A549 (cell line): ENCODE measurements around the gene HDAC1. TPM values are rescaled to one million over a fixed set of nuclear protein-coding genes. Genes with fewer than 3 reads are reported as not detected.
A peak's percentile ranks its signal among the peaks of the same experiment; 100 is the strongest.

Source experiments
- ATAC-seq, 2 experiments: fragments of 200-7000 bp in 1 of 2; fragments of >200 bp in 1 of 2; cut with Nextera tagmentation in 1 of 2; cut with Tn5 transposase in 1 of 2; 3 replicates each; pipeline versions ENCODE4 v1.8.0 to v1.9.1; 2018 to 2020; ENCODE audit warnings: mild to moderate bottlenecking in 1 of 2, moderate library complexity in 1 of 2
- CTCF ChIA-PET: fragments of 300-600 bp; sonication (Branson Sonifier 250); formaldehyde crosslinking; extraction: SDS; loops from one replicate; lab custom pipeline; 2021; ENCODE audit warnings: antibody characterized with exemption, inconsistent platforms; lab: Yijun Ruan, JAX
- POLR2A ChIA-PET: fragments of 350-600 bp; formaldehyde crosslinking; extraction: SDS; loops from one replicate; lab custom pipeline; 2021; ENCODE audit warnings: antibody characterized with exemption, inconsistent platforms; lab: Yijun Ruan, JAX
- DNase-seq, 2 experiments: peaks; one replicate each; pipeline versions ENCODE4 v3.0.0 to v3.0.0-alpha.2; 2011 to 2016; ENCODE audit warnings: low read depth in 1 of 2, low spot score in 1 of 2
- FAIRE-seq: peaks from 2 replicates; lab custom pipeline; 2011; peaks lifted over from hg19 to GRCh38; lab: Jason Lieb, UNC
- H3K27ac ChIP-seq, 2 experiments: fragments of >200 bp; sonication (Bioruptor Twin); formaldehyde crosslinking; 3 replicates each; pipeline ENCODE4 v1.5.1; 2016 to 2017
- H3K4me1 ChIP-seq: fragments of >200 bp; sonication (Bioruptor Twin); formaldehyde crosslinking; 3 replicates; pipeline ENCODE4 v1.6.1; 2016
- H3K4me2 ChIP-seq: fragments of >200 bp; sonication (Bioruptor Twin); formaldehyde crosslinking; 3 replicates; pipeline ENCODE4 v1.6.1; 2016
- H3K4me3 ChIP-seq: fragments of >200 bp; sonication (Bioruptor Twin); formaldehyde crosslinking; 3 replicates; pipeline ENCODE4 v1.5.1; 2016
- H3K9me3 ChIP-seq: fragments of >200 bp; sonication (Bioruptor Twin); formaldehyde crosslinking; 3 replicates; pipeline ENCODE4 v1.6.1; 2016
- CHD2 ChIP-seq: fragments of 150-350 bp; IDR thresholded peaks from 2 replicates; pipeline ENCODE4 v1.6.1; 2014; ENCODE audit warnings: low read length; ENCODE audit not compliant: partially characterized antibody
- EHMT2 ChIP-seq: fragments of 200-600 bp; sonication (generic); IDR thresholded peaks from 2 replicates; pipeline ENCODE4 v1.6.1; 2016; ENCODE audit warnings: antibody characterized with exemption, low read depth, mild to moderate bottlenecking, moderate library complexity
- ESRRA ChIP-seq: fragments of 150-350 bp; IDR thresholded peaks from 2 replicates; pipeline ENCODE4 v1.6.1; 2014; ENCODE audit warnings: mild to moderate bottlenecking, low read length, borderline replicate concordance
- FOSB ChIP-seq: fragments of 250-450 bp; sonication (Bioruptor Pico); IDR thresholded peaks from 2 replicates; pipeline ENCODE4 v1.5.0; 2020; ENCODE audit warnings: mild to moderate bottlenecking, moderate library complexity
- FOXS1 ChIP-seq: fragments of 250-450 bp; sonication (Bioruptor Pico); IDR thresholded peaks from 2 replicates; pipeline ENCODE4 v1.5.0; 2020; ENCODE audit warnings: mild to moderate bottlenecking, moderate library complexity
- HDAC2 ChIP-seq: fragments of 200-600 bp; sonication (generic); IDR thresholded peaks from 2 replicates; pipeline ENCODE4 v1.6.1; 2016
- JUN ChIP-seq, 2 experiments: fragments of >200 bp; sonication (Bioruptor Twin); formaldehyde crosslinking; IDR thresholded peaks; 2 replicates in 1 of 2; 3 replicates in 1 of 2; pipeline ENCODE4 v1.6.1; 2016 to 2017
- KDM1A ChIP-seq: fragments of 200-600 bp; sonication (generic); IDR thresholded peaks from 2 replicates; pipeline ENCODE4 v1.6.1; 2016; ENCODE audit warnings: low read depth, mild to moderate bottlenecking
- MAZ ChIP-seq: fragments of 150-350 bp; IDR thresholded peaks from 2 replicates; pipeline ENCODE4 v1.6.1; 2014; ENCODE audit warnings: antibody characterized with exemption, low read depth, low read length, borderline replicate concordance
- MYC ChIP-seq: IDR thresholded peaks from 2 replicates; pipeline ENCODE4 v1.6.1; 2012; ENCODE audit warnings: mild to moderate bottlenecking, inconsistent platforms, low read length, improper control_type of control experiment, borderline replicate concordance
- RAD21 ChIP-seq, 2 experiments: fragments of >200 bp in 1 of 2; sonication (Bioruptor Twin) in 1 of 2; formaldehyde crosslinking in 1 of 2; IDR thresholded peaks in 1 of 2; conservative IDR thresholded peaks in 1 of 2; 2 replicates in 1 of 2; 3 replicates in 1 of 2; pipeline ENCODE4 v1.6.1; 2012 to 2018; ENCODE audit warnings: inconsistent platforms in 1 of 2
- SMC3 ChIP-seq: fragments of >200 bp; sonication (Bioruptor Twin); formaldehyde crosslinking; IDR thresholded peaks from 3 replicates; pipeline ENCODE4 v1.6.1; 2018; ENCODE audit warnings: inconsistent platforms
- SREBF2 ChIP-seq: fragments of 450-650 bp; IDR thresholded peaks from 2 replicates; pipeline ENCODE4 v1.6.1; 2014; ENCODE audit warnings: mild to moderate bottlenecking, moderate library complexity
- TFCP2L1 ChIP-seq: fragments of 250-450 bp; sonication (Bioruptor Pico); IDR thresholded peaks from 2 replicates; pipeline ENCODE4 v1.5.0; 2021; ENCODE audit warnings: mild to moderate bottlenecking
- ZC3H11A ChIP-seq: fragments of 450-650 bp; IDR thresholded peaks from 2 replicates; pipeline ENCODE4 v1.6.1; 2014; ENCODE audit warnings: antibody characterized with exemption, mild to moderate bottlenecking
- ZFP36 ChIP-seq: fragments of 450-650 bp; IDR thresholded peaks from 2 replicates; pipeline ENCODE4 v1.6.1; 2014; ENCODE audit warnings: borderline replicate concordance; ENCODE audit not compliant: partially characterized antibody
- ZNF302 ChIP-seq: fragments of 250-450 bp; sonication (Bioruptor Pico); IDR thresholded peaks from 2 replicates; pipeline ENCODE4 v1.9.0; 2021; ENCODE audit warnings: inconsistent platforms, mild to moderate bottlenecking, moderate library complexity
- WGBS: methylation state at CpG from one replicate; pipeline ENCODE4 v1.1.6; 2017; ENCODE audit errors: missing lambda C conversion rate; 5-methylcytosine and 5-hydroxymethylcytosine counted together
- polyA plus RNA-seq, 4 experiments: library from polyadenylated mRNA; depleted of rRNA in 3 of 4; stranded (reverse); fragments of >200 nt; fragmentation: RNase III in 1 of 4; extraction: RNeasy Plus Mini Kit Qiagen cat#74134 plus additional on column Dnase treatment in 1 of 4; gene quantifications; 2 replicates in 3 of 4; 3 replicates in 1 of 4; pipeline ENCODE4 v1.2.3, GENCODE V29; 2011 to 2017
- TF ChIP-seq, protein P1 (sequence below): fragments of >200 bp; sonication (Bioruptor Twin); formaldehyde crosslinking; IDR thresholded peaks from 3 replicates; pipeline ENCODE4 v1.5.1; 2016
- TF ChIP-seq, protein P2 (sequence below): fragments of 200-600 bp; sonication (generic); IDR thresholded peaks from 2 replicates; pipeline ENCODE4 v1.6.1; 2016; ENCODE audit warnings: antibody characterized with exemption, mild to moderate bottlenecking, moderate library complexity
- TF ChIP-seq, protein P3 (sequence below): IDR thresholded peaks from 2 replicates; pipeline ENCODE4 v1.6.1; 2012
- TF ChIP-seq, protein P4 (sequence below): fragments of 250-450 bp; sonication (Bioruptor Pico); IDR thresholded peaks from 2 replicates; pipeline ENCODE4 v1.5.0; 2021; ENCODE audit warnings: mild to moderate bottlenecking, moderate library complexity, borderline replicate concordance
- TF ChIP-seq, protein P5 (sequence below): fragments of 250-450 bp; sonication (Bioruptor Pico); IDR thresholded peaks from 2 replicates; pipeline ENCODE4 v1.5.0; 2020; ENCODE audit warnings: low read depth, mild to moderate bottlenecking, moderate library complexity
- TF ChIP-seq, protein P6 (sequence below): fragments of 150-350 bp; IDR thresholded peaks from 2 replicates; pipeline ENCODE4 v1.6.1; 2014; ENCODE audit warnings: low read depth, mild to moderate bottlenecking, low read length

HDAC1 gene
- polyA plus RNA-seq, 2 of the 4 experiments (the other 2 are of a cell fraction), result 99.6 to 135 TPM

DNA sequence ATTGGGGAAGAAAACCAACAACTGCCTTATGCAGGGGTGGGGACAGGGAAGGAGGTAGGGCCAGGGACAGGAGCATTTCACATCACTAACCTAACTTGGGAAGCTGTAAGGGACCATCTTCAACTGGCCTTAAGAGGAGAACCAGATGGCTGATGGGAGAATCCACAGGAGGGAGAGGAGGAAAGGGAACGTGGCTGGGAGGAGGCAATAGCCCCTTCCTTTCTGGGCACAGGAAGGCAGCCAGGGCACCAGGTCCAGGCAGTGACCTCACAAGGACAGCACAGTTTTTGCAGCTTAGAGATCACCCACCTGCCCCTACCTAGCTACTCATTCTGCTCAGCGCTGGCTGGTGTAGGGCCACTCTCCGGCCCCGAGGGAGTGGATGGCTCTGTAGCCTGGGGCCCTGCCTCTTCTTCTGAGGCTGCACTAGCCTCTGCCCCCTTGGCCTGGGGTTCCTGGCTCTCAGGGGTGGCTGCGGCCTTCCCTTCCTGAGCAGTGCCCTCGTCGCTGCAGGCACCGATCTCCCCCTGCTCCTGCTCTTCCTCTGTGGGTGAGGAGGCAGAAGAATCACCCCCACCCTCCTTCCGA, 42.5 kb downstream of the HDAC1 start:
- 42% methylated on average over 6 of the region's 9 CpGs for WGBS
- CTCF ChIA-PET, result interaction anchor here (0.8 to 5.3 kb wide), 4 partner anchors 16 to 119 kb away, joined by 3 to 20 read pairs (median 4); no protein-coding TSS in a partner anchor
- peak in 1 of 2 experiments; percentile 20; a peak in 3 of 6 replicates for ATAC-seq

DNA sequence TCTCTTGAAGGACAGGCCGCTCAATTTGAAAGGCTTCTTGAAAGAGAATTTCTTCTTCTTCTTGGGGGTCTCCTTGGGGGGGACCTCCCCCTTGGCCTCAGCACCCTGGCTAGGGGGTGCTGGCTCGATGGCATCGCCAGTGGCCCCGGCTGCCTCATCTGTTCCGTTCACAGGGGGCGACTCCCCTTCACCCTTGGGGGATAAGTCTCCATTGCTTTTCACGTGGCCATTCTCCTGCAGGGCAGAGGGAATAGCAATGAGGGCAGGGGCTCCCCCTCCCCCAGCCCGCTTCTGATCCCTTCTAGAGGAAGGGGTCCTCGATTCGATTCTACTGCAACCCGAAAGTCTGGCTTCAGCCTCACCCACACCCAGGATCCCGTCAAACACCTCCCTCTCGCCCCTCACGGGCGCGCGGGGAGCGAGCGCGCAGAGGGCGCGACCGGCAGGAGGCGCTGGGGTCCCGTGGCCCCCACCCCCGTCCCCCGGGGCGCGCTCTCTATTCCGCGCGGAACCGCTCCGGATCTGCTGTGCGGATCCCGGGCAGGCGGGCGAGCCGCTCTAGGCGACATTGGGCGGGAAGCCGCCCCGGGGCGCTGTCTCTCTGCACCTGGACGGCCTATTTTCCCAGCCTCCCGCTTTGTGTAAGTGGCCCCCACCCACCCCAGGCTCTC, 43.1 kb downstream of the HDAC1 start:
- ChIA-PET POLR2A (interaction anchor here (0.7 to 2.1 kb wide), 6 partner anchors 13 to 190 kb away, joined by 3 to 20 read pairs (median 8); partner anchors contain the start of gene BSDC1), CTCF (interaction anchor here (0.6 to 1.4 kb wide), 10 partner anchors 11 to 251 kb away, joined by 3 to 5 read pairs (median 3); no protein-coding TSS in a partner anchor)
- Histone ChIP-seq H3K4me2 (peak overlapping the region; percentile 96), H3K4me1 (peaks cover 33% of the 10 kb centered on the region), H3K27ac (peak overlapping the region; percentile 96 to 98), H3K9me3 (no peaks in the 10 kb centered on the region), H3K4me3 (peak overlapping the region; percentile 100)
- FAIRE-seq (no peak), DNase-seq (peak; percentile 26 to 30), ATAC-seq (peak; percentile 30 to 65; a peak in 4 of 6 replicates)
- WGBS, result 0% methylated on average over 7 of the region's 46 CpGs
- TF ChIP-seq, protein P1, sequence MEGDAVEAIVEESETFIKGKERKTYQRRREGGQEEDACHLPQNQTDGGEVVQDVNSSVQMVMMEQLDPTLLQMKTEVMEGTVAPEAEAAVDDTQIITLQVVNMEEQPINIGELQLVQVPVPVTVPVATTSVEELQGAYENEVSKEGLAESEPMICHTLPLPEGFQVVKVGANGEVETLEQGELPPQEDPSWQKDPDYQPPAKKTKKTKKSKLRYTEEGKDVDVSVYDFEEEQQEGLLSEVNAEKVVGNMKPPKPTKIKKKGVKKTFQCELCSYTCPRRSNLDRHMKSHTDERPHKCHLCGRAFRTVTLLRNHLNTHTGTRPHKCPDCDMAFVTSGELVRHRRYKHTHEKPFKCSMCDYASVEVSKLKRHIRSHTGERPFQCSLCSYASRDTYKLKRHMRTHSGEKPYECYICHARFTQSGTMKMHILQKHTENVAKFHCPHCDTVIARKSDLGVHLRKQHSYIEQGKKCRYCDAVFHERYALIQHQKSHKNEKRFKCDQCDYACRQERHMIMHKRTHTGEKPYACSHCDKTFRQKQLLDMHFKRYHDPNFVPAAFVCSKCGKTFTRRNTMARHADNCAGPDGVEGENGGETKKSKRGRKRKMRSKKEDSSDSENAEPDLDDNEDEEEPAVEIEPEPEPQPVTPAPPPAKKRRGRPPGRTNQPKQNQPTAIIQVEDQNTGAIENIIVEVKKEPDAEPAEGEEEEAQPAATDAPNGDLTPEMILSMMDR, result peak; percentile 61
- no peak for TF ChIP-seq MYC
- TF ChIP-seq, protein P2, sequence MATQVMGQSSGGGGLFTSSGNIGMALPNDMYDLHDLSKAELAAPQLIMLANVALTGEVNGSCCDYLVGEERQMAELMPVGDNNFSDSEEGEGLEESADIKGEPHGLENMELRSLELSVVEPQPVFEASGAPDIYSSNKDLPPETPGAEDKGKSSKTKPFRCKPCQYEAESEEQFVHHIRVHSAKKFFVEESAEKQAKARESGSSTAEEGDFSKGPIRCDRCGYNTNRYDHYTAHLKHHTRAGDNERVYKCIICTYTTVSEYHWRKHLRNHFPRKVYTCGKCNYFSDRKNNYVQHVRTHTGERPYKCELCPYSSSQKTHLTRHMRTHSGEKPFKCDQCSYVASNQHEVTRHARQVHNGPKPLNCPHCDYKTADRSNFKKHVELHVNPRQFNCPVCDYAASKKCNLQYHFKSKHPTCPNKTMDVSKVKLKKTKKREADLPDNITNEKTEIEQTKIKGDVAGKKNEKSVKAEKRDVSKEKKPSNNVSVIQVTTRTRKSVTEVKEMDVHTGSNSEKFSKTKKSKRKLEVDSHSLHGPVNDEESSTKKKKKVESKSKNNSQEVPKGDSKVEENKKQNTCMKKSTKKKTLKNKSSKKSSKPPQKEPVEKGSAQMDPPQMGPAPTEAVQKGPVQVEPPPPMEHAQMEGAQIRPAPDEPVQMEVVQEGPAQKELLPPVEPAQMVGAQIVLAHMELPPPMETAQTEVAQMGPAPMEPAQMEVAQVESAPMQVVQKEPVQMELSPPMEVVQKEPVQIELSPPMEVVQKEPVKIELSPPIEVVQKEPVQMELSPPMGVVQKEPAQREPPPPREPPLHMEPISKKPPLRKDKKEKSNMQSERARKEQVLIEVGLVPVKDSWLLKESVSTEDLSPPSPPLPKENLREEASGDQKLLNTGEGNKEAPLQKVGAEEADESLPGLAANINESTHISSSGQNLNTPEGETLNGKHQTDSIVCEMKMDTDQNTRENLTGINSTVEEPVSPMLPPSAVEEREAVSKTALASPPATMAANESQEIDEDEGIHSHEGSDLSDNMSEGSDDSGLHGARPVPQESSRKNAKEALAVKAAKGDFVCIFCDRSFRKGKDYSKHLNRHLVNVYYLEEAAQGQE, result 0 out of 2 replicates have a peak, but pooled peaks have one; percentile 13
- TF ChIP-seq FOXS1 (CRISPR knock-in tag), result no peak
- TF ChIP-seq SMC3, result peak; percentile 54
- TF ChIP-seq RAD21 (conservative IDR thresholded peaks at IDR 0.05 in 1 of 2, IDR thresholded peaks at IDR 0.05 in 1 of 2), result peak in 1 of 2 experiments; percentile 45; a peak in 2 of 5 replicates
- no peak for TF ChIP-seq FOSB (CRISPR knock-in tag)
- TF ChIP-seq, protein P3, sequence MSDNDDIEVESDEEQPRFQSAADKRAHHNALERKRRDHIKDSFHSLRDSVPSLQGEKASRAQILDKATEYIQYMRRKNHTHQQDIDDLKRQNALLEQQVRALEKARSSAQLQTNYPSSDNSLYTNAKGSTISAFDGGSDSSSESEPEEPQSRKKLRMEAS, result 0 out of 2 replicates have a peak, but pooled peaks have one; percentile 11

More for the DNA sequence above, 42.5 kb downstream of the HDAC1 start:
- H3K4me2 ChIP-seq, result peak overlapping the region; percentile 96
- H3K4me3 ChIP-seq, result peak overlapping the region; percentile 100
- no peaks in the 10 kb centered on the region for H3K9me3 ChIP-seq
- no peak for FAIRE-seq
- DNase-seq, result no peak
- TF ChIP-seq ZFP36 (no peak), JUN (IDR thresholded peaks at IDR 0.05) (no peak), ZC3H11A (no peak), MYC (no peak), SREBF2 (no peak), TFCP2L1 (CRISPR knock-in tag) (no peak), CHD2 (no peak), EHMT2 (no peak), FOXS1 (CRISPR knock-in tag) (no peak), RAD21 (conservative IDR thresholded peaks at IDR 0.05 in 1 of 2, IDR thresholded peaks at IDR 0.05 in 1 of 2) (no peak), ESRRA (no peak), ZNF302 (CRISPR knock-in tag) (no peak), MAZ (no peak), KDM1A (no peak), HDAC2 (no peak)
- TF ChIP-seq, protein P4, sequence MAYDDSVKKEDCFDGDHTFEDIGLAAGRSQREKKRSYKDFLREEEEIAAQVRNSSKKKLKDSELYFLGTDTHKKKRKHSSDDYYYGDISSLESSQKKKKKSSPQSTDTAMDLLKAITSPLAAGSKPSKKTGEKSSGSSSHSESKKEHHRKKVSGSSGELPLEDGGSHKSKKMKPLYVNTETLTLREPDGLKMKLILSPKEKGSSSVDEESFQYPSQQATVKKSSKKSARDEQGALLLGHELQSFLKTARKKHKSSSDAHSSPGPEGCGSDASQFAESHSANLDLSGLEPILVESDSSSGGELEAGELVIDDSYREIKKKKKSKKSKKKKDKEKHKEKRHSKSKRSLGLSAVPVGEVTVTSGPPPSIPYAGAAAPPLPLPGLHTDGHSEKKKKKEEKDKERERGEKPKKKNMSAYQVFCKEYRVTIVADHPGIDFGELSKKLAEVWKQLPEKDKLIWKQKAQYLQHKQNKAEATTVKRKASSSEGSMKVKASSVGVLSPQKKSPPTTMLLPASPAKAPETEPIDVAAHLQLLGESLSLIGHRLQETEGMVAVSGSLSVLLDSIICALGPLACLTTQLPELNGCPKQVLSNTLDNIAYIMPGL, result no peak
- TF ChIP-seq, protein P5, sequence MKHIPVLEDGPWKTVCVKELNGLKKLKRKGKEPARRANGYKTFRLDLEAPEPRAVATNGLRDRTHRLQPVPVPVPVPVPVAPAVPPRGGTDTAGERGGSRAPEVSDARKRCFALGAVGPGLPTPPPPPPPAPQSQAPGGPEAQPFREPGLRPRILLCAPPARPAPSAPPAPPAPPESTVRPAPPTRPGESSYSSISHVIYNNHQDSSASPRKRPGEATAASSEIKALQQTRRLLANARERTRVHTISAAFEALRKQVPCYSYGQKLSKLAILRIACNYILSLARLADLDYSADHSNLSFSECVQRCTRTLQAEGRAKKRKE (CRISPR knock-in tag), result no peak
- TF ChIP-seq, protein P6, sequence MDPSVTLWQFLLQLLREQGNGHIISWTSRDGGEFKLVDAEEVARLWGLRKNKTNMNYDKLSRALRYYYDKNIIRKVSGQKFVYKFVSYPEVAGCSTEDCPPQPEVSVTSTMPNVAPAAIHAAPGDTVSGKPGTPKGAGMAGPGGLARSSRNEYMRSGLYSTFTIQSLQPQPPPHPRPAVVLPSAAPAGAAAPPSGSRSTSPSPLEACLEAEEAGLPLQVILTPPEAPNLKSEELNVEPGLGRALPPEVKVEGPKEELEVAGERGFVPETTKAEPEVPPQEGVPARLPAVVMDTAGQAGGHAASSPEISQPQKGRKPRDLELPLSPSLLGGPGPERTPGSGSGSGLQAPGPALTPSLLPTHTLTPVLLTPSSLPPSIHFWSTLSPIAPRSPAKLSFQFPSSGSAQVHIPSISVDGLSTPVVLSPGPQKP, result no peak
- POLR2A ChIA-PET, result no interaction called here
- H3K4me1 ChIP-seq, result peaks cover 33% of the 10 kb centered on the region
- H3K27ac ChIP-seq, result peak overlapping the region; percentile 96 to 98
